ENCODE measurements around the gene IDH3A.

IDH3A gene

GRCh38 chr15:78171864-78172472 lies 22.8 kb downstream of the IDH3A start:
- Histone ChIP-seq H3K27me3 (ENCODE audit: low read depth, low read length) (no peaks in the 10 kb centered on the region), H3K27ac (ENCODE audit: low read length) (no peak overlapping the region), H3K36me3 (ENCODE audit: control insufficient read depth in 1 of 2, insufficient read depth in 2 of 2, low read length in 2 of 2) (peaks cover 49 to 66% of the 10 kb centered on the region in 2 donors), H3K4me3 (ENCODE audit: low read depth in 1 of 2, low read length in 2 of 2) (no peak overlapping the region), H3K4me1 (ENCODE audit: control insufficient read depth in 1 of 2, insufficient read depth in 2 of 2, low read length in 2 of 2) (no peaks in the 10 kb centered on the region), H3K9me3 (ENCODE audit: control insufficient read depth in 1 of 2, low read length in 2 of 2) (no peaks in the 10 kb centered on the region)

- Histone ChIP-seq H3K27me3 (ENCODE audit: low read depth, low read length) (no peaks in the 10 kb centered on the region), H3K36me3 (ENCODE audit: control insufficient read depth in 1 of 2, insufficient read depth in 2 of 2, low read length in 2 of 2) (peaks cover 29 to 43% of the 10 kb centered on the region in 2 donors), H3K4me3 (ENCODE audit: low read depth in 1 of 2, low read length in 2 of 2) (no peak overlapping the region), H3K9me3 (ENCODE audit: control insufficient read depth in 1 of 2, low read length in 2 of 2) (no peaks in the 10 kb centered on the region), H3K4me1 (ENCODE audit: control insufficient read depth in 1 of 2, insufficient read depth in 2 of 2, low read length in 2 of 2) (no peaks in the 10 kb centered on the region), H3K27ac (ENCODE audit: low read length) (no peak overlapping the region)
These were observed 25.2 kb downstream of the IDH3A start for GRCh38 chr15:78174401-78174800.

DNA sequence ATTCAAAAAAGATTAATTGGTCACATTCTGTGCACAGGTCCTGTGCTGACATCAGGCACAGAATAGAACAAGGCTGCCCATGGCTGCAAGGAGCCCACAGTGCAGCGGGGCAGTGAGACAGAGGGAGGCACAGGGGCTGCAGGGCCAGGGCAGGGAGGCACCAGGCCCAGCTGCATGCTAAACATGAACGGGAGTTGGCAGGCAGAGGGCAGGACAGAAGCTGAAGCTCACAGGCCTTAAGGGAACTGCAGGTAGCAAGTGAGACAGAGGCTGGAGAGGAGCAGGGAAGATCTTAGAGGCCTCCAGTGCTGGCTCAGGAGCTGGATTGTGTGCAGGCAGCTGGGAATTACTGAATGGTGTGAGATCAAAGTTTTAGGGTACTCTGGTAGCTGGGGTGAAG lies 26.2 kb downstream of the IDH3A start:
- peaks cover 21 to 34% of the 10 kb centered on the region in 2 donors for H3K36me3 ChIP-seq (ENCODE audit: control insufficient read depth in 1 of 2, insufficient read depth in 2 of 2, low read length in 2 of 2)
- no peaks in the 10 kb centered on the region for H3K9me3 ChIP-seq (ENCODE audit: control insufficient read depth in 1 of 2, low read length in 2 of 2)
- H3K27me3 ChIP-seq (ENCODE audit: low read depth, low read length) = no peaks in the 10 kb centered on the region
- no peak overlapping the region for H3K27ac ChIP-seq (ENCODE audit: low read length)
- H3K4me3 ChIP-seq (ENCODE audit: low read depth in 1 of 2, low read length in 2 of 2) = no peak overlapping the region
- no peaks in the 10 kb centered on the region for H3K4me1 ChIP-seq (ENCODE audit: control insufficient read depth in 1 of 2, insufficient read depth in 2 of 2, low read length in 2 of 2)

- H3K36me3 ChIP-seq (ENCODE audit: control insufficient read depth in 1 of 2, insufficient read depth in 2 of 2, low read length in 2 of 2) = peaks cover under 1 to 12% of the 10 kb centered on the region in 2 donors
- H3K27me3 ChIP-seq (ENCODE audit: low read depth, low read length) = no peaks in the 10 kb centered on the region
- H3K4me1 ChIP-seq (ENCODE audit: control insufficient read depth in 1 of 2, insufficient read depth in 2 of 2, low read length in 2 of 2) = no peaks in the 10 kb centered on the region
- H3K27ac ChIP-seq (ENCODE audit: low read length) = no peak overlapping the region
- no peaks in the 10 kb centered on the region for H3K9me3 ChIP-seq (ENCODE audit: control insufficient read depth in 1 of 2, low read length in 2 of 2)
- H3K4me3 ChIP-seq (ENCODE audit: low read depth in 1 of 2, low read length in 2 of 2) = no peak overlapping the region
These were observed 28.3 kb downstream of the IDH3A start for GRCh38 chr15:78177447-78177873.

DNA sequence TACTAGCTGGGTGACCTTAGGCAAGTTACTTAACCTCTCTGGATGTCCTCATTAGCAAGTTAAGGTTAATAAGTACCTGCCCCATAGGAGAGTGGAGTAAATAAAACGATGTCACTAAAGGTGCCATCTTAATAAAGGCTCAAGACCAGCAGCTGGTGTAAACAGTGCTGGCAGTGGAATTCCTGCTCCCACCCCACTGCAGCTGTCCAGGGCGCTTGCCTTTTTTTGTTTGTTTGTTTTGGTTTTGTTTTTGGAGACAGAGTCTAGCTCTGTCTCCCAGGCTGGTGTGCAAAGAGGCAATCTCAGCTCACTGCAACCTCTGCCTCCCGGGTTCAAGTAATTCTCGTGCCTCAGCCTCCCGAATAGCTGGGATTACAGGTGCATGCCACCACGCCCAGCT lies 28.9 kb downstream of the IDH3A start:
- no peak overlapping the region for H3K27ac ChIP-seq (ENCODE audit: low read length)
- H3K36me3 ChIP-seq (ENCODE audit: control insufficient read depth in 1 of 2, insufficient read depth in 2 of 2, low read length in 2 of 2) = peaks cover 0 to 9% of the 10 kb centered on the region in 2 donors
- H3K9me3 ChIP-seq (ENCODE audit: control insufficient read depth in 1 of 2, low read length in 2 of 2) = no peaks in the 10 kb centered on the region
- H3K4me1 ChIP-seq (ENCODE audit: control insufficient read depth in 1 of 2, insufficient read depth in 2 of 2, low read length in 2 of 2) = no peaks in the 10 kb centered on the region
- H3K27me3 ChIP-seq (ENCODE audit: low read depth, low read length) = no peaks in the 10 kb centered on the region
- H3K4me3 ChIP-seq (ENCODE audit: low read depth in 1 of 2, low read length in 2 of 2) = no peak overlapping the region

DNA sequence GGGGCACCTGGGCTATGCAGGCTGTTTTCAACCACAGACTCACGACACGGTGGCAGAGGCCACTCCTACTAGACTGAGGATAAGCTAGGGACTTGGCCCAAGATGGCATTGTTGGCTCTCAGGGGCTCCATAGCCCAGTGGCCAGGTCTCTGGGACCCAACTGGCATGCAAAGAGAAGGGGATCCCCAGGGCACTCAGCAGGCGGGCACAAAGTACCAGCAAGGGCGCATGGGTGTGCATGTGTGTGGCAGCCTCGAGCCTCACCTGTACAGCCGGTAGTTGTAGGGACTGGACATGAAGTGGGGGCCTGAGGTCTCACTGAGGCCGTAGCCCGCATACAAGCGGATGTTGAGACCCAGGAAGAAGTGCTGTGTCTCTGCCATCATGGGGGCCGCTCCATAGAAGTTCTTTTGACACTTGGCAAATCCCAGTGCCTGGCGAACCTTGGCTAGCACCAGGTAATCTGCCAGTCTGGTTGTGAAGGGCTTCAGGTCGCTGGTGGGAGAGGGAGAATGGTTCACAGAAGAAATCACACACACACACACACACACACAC lies 30.2 kb downstream of the IDH3A start:
- Histone ChIP-seq H3K9me3 (ENCODE audit: control insufficient read depth in 1 of 2, low read length in 2 of 2) (no peaks in the 10 kb centered on the region), H3K4me3 (ENCODE audit: low read depth in 1 of 2, low read length in 2 of 2) (no peak overlapping the region), H3K27me3 (ENCODE audit: low read depth, low read length) (no peaks in the 10 kb centered on the region), H3K27ac (ENCODE audit: low read length) (no peak overlapping the region), H3K36me3 (ENCODE audit: control insufficient read depth in 1 of 2, insufficient read depth in 2 of 2, low read length in 2 of 2) (no peaks in the 10 kb centered on the region), H3K4me1 (ENCODE audit: control insufficient read depth in 1 of 2, insufficient read depth in 2 of 2, low read length in 2 of 2) (no peaks in the 10 kb centered on the region)

- H3K27me3 ChIP-seq (ENCODE audit: low read depth, low read length) = no peaks in the 10 kb centered on the region
- H3K36me3 ChIP-seq (ENCODE audit: control insufficient read depth in 1 of 2, insufficient read depth in 2 of 2, low read length in 2 of 2) = no peaks in the 10 kb centered on the region
- no peaks in the 10 kb centered on the region for H3K4me1 ChIP-seq (ENCODE audit: control insufficient read depth in 1 of 2, insufficient read depth in 2 of 2, low read length in 2 of 2)
- H3K4me3 ChIP-seq (ENCODE audit: low read depth in 1 of 2, low read length in 2 of 2) = no peak overlapping the region
- no peaks in the 10 kb centered on the region for H3K9me3 ChIP-seq (ENCODE audit: control insufficient read depth in 1 of 2, low read length in 2 of 2)
- no peak overlapping the region for H3K27ac ChIP-seq (ENCODE audit: low read length)
These were observed 30.7 kb downstream of the IDH3A start for GRCh38 chr15:78179906-78180305.

GRCh38 chr15:78182336-78182700 lies 33.2 kb downstream of the IDH3A start:
- Histone ChIP-seq H3K4me1 (ENCODE audit: control insufficient read depth in 1 of 2, insufficient read depth in 2 of 2, low read length in 2 of 2) (no peaks in the 10 kb centered on the region), H3K36me3 (ENCODE audit: control insufficient read depth in 1 of 2, insufficient read depth in 2 of 2, low read length in 2 of 2) (no peaks in the 10 kb centered on the region), H3K9me3 (ENCODE audit: control insufficient read depth in 1 of 2, low read length in 2 of 2) (no peaks in the 10 kb centered on the region), H3K27me3 (ENCODE audit: low read depth, low read length) (no peaks in the 10 kb centered on the region), H3K27ac (ENCODE audit: low read length) (no peak overlapping the region), H3K4me3 (ENCODE audit: low read depth in 1 of 2, low read length in 2 of 2) (no peak overlapping the region)

DNA sequence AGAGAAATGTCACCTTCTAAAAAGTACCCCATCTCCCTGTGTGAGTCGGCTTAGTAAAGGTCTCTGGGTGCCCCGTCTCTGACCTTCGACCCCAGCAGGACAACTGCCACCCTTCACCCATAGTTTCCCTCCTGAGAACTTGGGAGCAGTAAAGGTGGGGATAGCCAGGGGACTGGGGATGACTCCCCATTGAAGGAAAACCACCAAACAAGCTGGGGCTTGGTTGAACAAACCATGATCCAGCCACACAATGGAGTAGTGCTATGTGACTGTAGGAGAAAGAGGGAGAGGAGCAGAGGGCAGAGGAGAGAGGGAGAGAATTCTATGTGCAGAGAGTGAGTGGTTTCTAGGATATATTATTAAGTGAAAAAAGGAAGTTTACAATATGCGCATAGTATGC lies 33.7 kb downstream of the IDH3A start:
- H3K27ac ChIP-seq (ENCODE audit: low read length) = no peak overlapping the region
- no peaks in the 10 kb centered on the region for H3K4me1 ChIP-seq (ENCODE audit: control insufficient read depth in 1 of 2, insufficient read depth in 2 of 2, low read length in 2 of 2)
- H3K9me3 ChIP-seq (ENCODE audit: control insufficient read depth in 1 of 2, low read length in 2 of 2) = no peaks in the 10 kb centered on the region
- H3K36me3 ChIP-seq (ENCODE audit: control insufficient read depth in 1 of 2, insufficient read depth in 2 of 2, low read length in 2 of 2) = no peaks in the 10 kb centered on the region
- no peak overlapping the region for H3K4me3 ChIP-seq (ENCODE audit: low read depth in 1 of 2, low read length in 2 of 2)
- H3K27me3 ChIP-seq (ENCODE audit: low read depth, low read length) = no peaks in the 10 kb centered on the region

- Histone ChIP-seq H3K27me3 (ENCODE audit: low read depth, low read length) (no peaks in the 10 kb centered on the region), H3K4me3 (ENCODE audit: low read depth in 1 of 2, low read length in 2 of 2) (no peak overlapping the region), H3K4me1 (ENCODE audit: control insufficient read depth in 1 of 2, insufficient read depth in 2 of 2, low read length in 2 of 2) (no peaks in the 10 kb centered on the region), H3K27ac (ENCODE audit: low read length) (no peak overlapping the region), H3K9me3 (ENCODE audit: control insufficient read depth in 1 of 2, low read length in 2 of 2) (peaks cover 0 to 4% of the 10 kb centered on the region in 2 donors), H3K36me3 (ENCODE audit: control insufficient read depth in 1 of 2, insufficient read depth in 2 of 2, low read length in 2 of 2) (no peaks in the 10 kb centered on the region)
These were observed 43.8 kb downstream of the IDH3A start for GRCh38 chr15:78192826-78193594.

DNA sequence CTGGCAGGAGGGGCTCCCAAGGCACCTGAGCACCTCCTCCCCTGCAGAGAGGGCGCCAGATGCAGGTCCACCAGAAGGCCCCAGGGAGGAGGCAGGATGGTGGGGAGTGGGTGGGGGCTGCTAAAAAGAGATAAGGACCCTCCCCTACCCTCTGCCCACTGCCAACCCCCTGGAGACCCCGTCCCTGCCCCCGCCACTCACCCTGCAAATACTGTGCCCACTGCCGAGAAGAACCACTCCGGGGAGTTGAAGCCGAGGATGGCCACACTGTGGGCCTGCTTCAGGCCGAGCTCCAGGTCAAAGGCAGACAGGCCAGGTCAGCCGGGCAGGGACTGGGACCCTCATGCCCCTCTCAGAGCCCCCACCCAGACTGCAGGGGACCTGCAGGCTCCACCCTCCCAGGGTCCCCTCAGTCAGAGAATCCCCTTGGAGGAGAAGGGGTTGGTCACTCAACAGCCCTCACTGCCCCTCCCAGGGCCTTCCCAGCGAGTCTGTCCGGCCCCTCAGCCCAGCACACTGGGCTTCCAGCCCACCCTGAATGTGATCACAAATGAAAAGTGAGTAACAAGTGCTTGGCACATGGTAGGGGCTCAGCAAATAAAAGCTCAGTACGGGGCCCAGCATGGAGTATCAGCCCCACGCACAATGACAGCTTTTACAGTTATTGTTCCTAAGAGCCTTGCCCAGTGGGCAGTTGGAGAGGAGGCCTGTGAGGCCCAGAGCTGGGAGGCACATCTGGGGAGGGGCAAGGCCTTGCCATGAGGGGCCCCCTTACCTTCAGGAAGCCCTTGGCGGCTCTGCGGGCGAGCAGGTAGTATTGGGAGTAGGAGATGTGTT lies 44.8 kb downstream of the IDH3A start:
- H3K4me1 ChIP-seq (ENCODE audit: control insufficient read depth in 1 of 2, insufficient read depth in 2 of 2, low read length in 2 of 2) = no peaks in the 10 kb centered on the region
- H3K27ac ChIP-seq (ENCODE audit: low read length) = no peak overlapping the region
- no peaks in the 10 kb centered on the region for H3K36me3 ChIP-seq (ENCODE audit: control insufficient read depth in 1 of 2, insufficient read depth in 2 of 2, low read length in 2 of 2)
- no peaks in the 10 kb centered on the region for H3K27me3 ChIP-seq (ENCODE audit: low read depth, low read length)
- peaks cover 0 to 4% of the 10 kb centered on the region in 2 donors for H3K9me3 ChIP-seq (ENCODE audit: control insufficient read depth in 1 of 2, low read length in 2 of 2)
- no peak overlapping the region for H3K4me3 ChIP-seq (ENCODE audit: low read depth in 1 of 2, low read length in 2 of 2)

All from muscle layer of duodenum (tissue), 2 donors.